Measurements from ENCODE around the gene GFER. TPM values are rescaled to one million over a fixed set of nuclear protein-coding genes. Genes with fewer than 3 reads are reported as not detected.

The GFER gene
- total and polyA plus RNA-seq, 2 of the 8 experiments (the other 6 are each of a cell fraction or from before 2014, with no cell fraction given), result 17.7 to 37.9 TPM

GRCh38 chr16:1991948-1992703 lies 8.1 kb downstream of the GFER start:
- Histone ChIP-seq H3K27ac (ENCODE audit: low read depth, low read length) (peak overlapping the region; percentile 81; the same call in 1 of the 2 replicates), H3K27me3 (replicated peaks in 1 of 4; ENCODE audit: control insufficient read depth in 3 of 4, extremely low read depth in 1 of 4, insufficient read depth in 3 of 4, low read length in 3 of 4) (peaks cover 4 to 37% (median 24%) of the 10 kb centered on the region in 4 experiments), H3K79me2 (ENCODE audit: control insufficient read depth in 1 of 2, insufficient read depth in 2 of 2, low read length in 2 of 2) (no peaks in the 10 kb centered on the region), H3K23me2 (ENCODE audit: low read depth, low read length) (peaks cover 22% of the 10 kb centered on the region; the same call in 1 of the 2 replicates), H3K4me2 (ENCODE audit: insufficient read depth in 1 of 2, low read depth in 2 of 2, low read length in 2 of 2) (peak overlapping the region; percentile 83 to 99), H2BK5ac (ENCODE audit: low read depth, low read length) (peak overlapping the region; percentile 96), H2BK15ac (ENCODE audit: low read length) (peak overlapping the region; percentile 99), H2BK20ac (ENCODE audit: low read length) (peak overlapping the region; percentile 72; the same call in 1 of the 2 replicates), H4K8ac (ENCODE audit: extremely low read depth, insufficient read depth, low read length) (peak overlapping the region; percentile 98), H3K79me1 (ENCODE audit: low read depth, low read length) (no peaks in the 10 kb centered on the region), H4K5ac (ENCODE audit: insufficient read length, low read depth, low read length) (peak overlapping the region; percentile 93), H2BK12ac (ENCODE audit: low read depth, low read length) (peak overlapping the region; percentile 94), H3K18ac (ENCODE audit: extremely low read depth, low read length) (peak overlapping the region; percentile 99), H3K4ac (replicated peaks; ENCODE audit: insufficient read length, low read depth, low read length) (peak overlapping the region; percentile 99), H4K91ac (replicated peaks; ENCODE audit: insufficient read length, low read length) (peak overlapping the region; percentile 98), H4K20me1 (replicated peaks in 1 of 2; ENCODE audit: control insufficient read depth in 1 of 2, insufficient read depth in 2 of 2, low read length in 2 of 2) (peaks cover 7 to 10% of the 10 kb centered on the region in 2 experiments), H3K56ac (replicated peaks; ENCODE audit: insufficient read length, low read depth, low read length) (no peak overlapping the region), H3K9ac (replicated peaks in 1 of 4; ENCODE audit: extremely low read depth in 1 of 4, low read depth in 3 of 4, low read length in 3 of 4) (peak overlapping the region; percentile 63 to 92 (median 74)), H2BK120ac (replicated peaks; ENCODE audit: low read depth, low read length) (peak overlapping the region; percentile 69), H2AK5ac (ENCODE audit: low read depth, low read length) (no peak overlapping the region; the same call in 1 of the 2 replicates), H2AFZ (ENCODE audit: low read length) (peak overlapping the region; percentile 98; the same call in 1 of the 2 replicates), H3K9me3 (ENCODE audit: insufficient read depth in 2 of 2, low read depth in 1 of 2, low read length in 1 of 2) (no peaks in the 10 kb centered on the region), H3K4me3 (ENCODE audit: extremely low read depth in 1 of 4, insufficient read depth in 2 of 4, low read depth in 3 of 4, low read length in 4 of 4) (peak overlapping the region; percentile 46 to 82 (median 48)), H3K23ac (ENCODE audit: insufficient read length) (no peak overlapping the region), H3K14ac (ENCODE audit: insufficient read length) (no peak overlapping the region), H3K36me3 (ENCODE audit: control insufficient read depth in 2 of 4, insufficient read depth in 4 of 4, low read length in 3 of 4) (no peaks in the 10 kb centered on the region), H3K4me1 (replicated peaks in 1 of 4; ENCODE audit: control insufficient read depth in 3 of 4, insufficient read depth in 4 of 4, low read length in 3 of 4) (peaks cover 0 to 24% (median 18%) of the 10 kb centered on the region in 4 experiments; a peak in 6 of 7 replicates)
- ChIA-PET POLR2A (ENCODE audit: partially characterized antibody) (interaction anchor here (0.7 to 28.2 kb wide), 20 partner anchors 9 to 200 kb away, joined by 3 to 736 read pairs (median 4); partner anchors contain the start of genes GFER, NDUFB10, NOXO1 and NPW), CTCF (ENCODE audit: partially characterized antibody) (interaction anchor here (2.1 to 6.8 kb wide), 3 partner anchors 10 to 16 kb away, joined by 7 to 55 read pairs (median 8); partner anchors contain the start of gene NOXO1)
- WGBS, 2 experiments (ENCODE audit: extremely low coverage in 1 of 2, insufficient coverage in 1 of 2, insufficient read length in 1 of 2, insufficient replicate concordance in 2 of 2, low coverage in 1 of 2, low lambda C conversion rate in 2 of 2, missing lambda C conversion rate in 1 of 2), result 0% methylated on average over 56 of the region's 96 CpGs; no CpG with 5 or more reads in 1 of the 2 experiments
- DNase-seq (ENCODE audit: low read depth in 1 of 2, low spot score in 2 of 2) (peak; percentile 85 to 98), FAIRE-seq (no peak)
- peak; percentile 97 for TF ChIP-seq PHF8 (conservative IDR thresholded peaks at IDR 0.05; ENCODE audit: low read depth, low read length)
- TF ChIP-seq HDAC2 (IDR thresholded peaks at IDR 0.05; ENCODE audit: borderline replicate concordance in 1 of 2, low read depth in 2 of 2, low read length in 2 of 2), result peak in 1 of 2 experiments; percentile 67; a peak in 1 of 4 replicates
- TF ChIP-seq SP4 (IDR thresholded peaks at IDR 0.05; ENCODE audit: low read length), result peak; percentile 87
- peak; percentile 78 for TF ChIP-seq POLR2AphosphoS5 (IDR thresholded peaks at IDR 0.05; ENCODE audit: low read depth, low read length)
- peak in 1 of 2 experiments; percentile 88; a peak in 2 of 3 replicates for TF ChIP-seq POLR2A (IDR thresholded peaks at IDR 0.05; ENCODE audit: control extremely low read depth in 1 of 2, low read depth in 2 of 2, low read length in 2 of 2)
- TF ChIP-seq SIRT6 (IDR thresholded peaks at IDR 0.05; ENCODE audit: low read length), result no peak
- TF ChIP-seq GABPA (IDR thresholded peaks at IDR 0.05; ENCODE audit: borderline replicate concordance, insufficient read depth, low read length), result 0 out of 2 replicates have a peak, but pooled peaks have one; percentile 24
- TF ChIP-seq CHD1 (IDR thresholded peaks at IDR 0.05; ENCODE audit: low read depth, low read length), result no peak
- TF ChIP-seq RAD21 (IDR thresholded peaks at IDR 0.05 in 1 of 2, conservative IDR thresholded peaks at IDR 0.05 in 1 of 2; ENCODE audit: low read depth in 2 of 2, low read length in 2 of 2), result no peak
- peak; percentile 37 for TF ChIP-seq CREB1 (IDR thresholded peaks at IDR 0.05)
- peak; percentile 96 for TF ChIP-seq KDM4A (IDR thresholded peaks at IDR 0.05; ENCODE audit: low read depth, low read length, severe bottlenecking)
